Tibial artery (tissue), 4 donors: ENCODE data around the gene FNIP1.
A peak's percentile ranks its signal among the peaks of the same experiment; 100 is the strongest.

Source experiments
- DNase-seq, 2 donors: peaks; one replicate each; pipeline ENCODE4 v3.0.0-alpha.2; 2019
- H3K27ac ChIP-seq, 2 donors: fragments of 200-600 bp; sonication (generic) in 1 of 2; 1 replicate in 1 of 2; 2 replicates in 1 of 2; pipeline ENCODE4 v1.5.1; 2018 to 2019; ENCODE audit warnings: mild to moderate bottlenecking in 1 of 2
- H3K27me3 ChIP-seq, 2 donors: fragments of 200-600 bp; sonication (generic) in 1 of 2; one replicate each; pipeline versions ENCODE4 v1.5.1 to v1.6.0; 2016 to 2019
- H3K36me3 ChIP-seq, 3 donors: fragments of 200-600 bp; sonication (generic) in 2 of 3; one replicate each; pipeline ENCODE4 v1.5.1; 2016 to 2019; ENCODE audit warnings: mild to moderate bottlenecking in 2 of 3
- H3K4me1 ChIP-seq, 4 donors: fragments of 200-600 bp; sonication (generic) in 2 of 4; 1 replicate in 3 of 4; 2 replicates in 1 of 4; pipeline ENCODE4 v1.5.1; 2016 to 2019
- H3K4me3 ChIP-seq, 2 donors: fragments of 200-600 bp; sonication (generic) in 1 of 2; 1 replicate in 1 of 2; 2 replicates in 1 of 2; pipeline ENCODE4 v1.5.1; 2018 to 2019; ENCODE audit warnings: mild to moderate bottlenecking in 2 of 2
- H3K9me3 ChIP-seq, 3 donors: fragments of 200-600 bp; sonication (generic) in 1 of 3; one replicate each; pipeline ENCODE4 v1.5.1; 2016 to 2019
- CTCF ChIP-seq, 2 experiments: fragments of 200-600 bp in 1 of 2; fragments of 450-650 bp in 1 of 2; IDR thresholded peaks; one replicate each; pipeline ENCODE4 v1.5.1; 2017 to 2019; ENCODE audit warnings: antibody characterized with exemption in 2 of 2, mild to moderate bottlenecking in 1 of 2, moderate library complexity in 1 of 2
- intact Hi-C: fragments of 100-400 bp; cut with DNase I; formaldehyde crosslinking; loops from one replicate; pipeline ENCODE4 v1.15.0; 2023; ENCODE audit warnings: low total_unique reads

The FNIP1 gene

GRCh38 chr5:131672776-131673175, 124.0 kb downstream of the FNIP1 start:
- H3K36me3 ChIP-seq, result peaks cover 39 to 50% (median 43%) of the 10 kb centered on the region in 3 donors

GRCh38 chr5:131671994-131672655, 124.7 kb downstream of the FNIP1 start:
- Histone ChIP-seq H3K4me3 (no peak overlapping the region), H3K27me3 (no peaks in the 10 kb centered on the region), H3K4me1 (peaks cover 0 to 41% (median 24%) of the 10 kb centered on the region in 4 donors), H3K27ac (peak overlapping the region; percentile 47 to 62), H3K9me3 (no peaks in the 10 kb centered on the region), H3K36me3 (peaks cover 33 to 47% (median 37%) of the 10 kb centered on the region in 3 donors)
- TF ChIP-seq CTCF (IDR thresholded peaks at IDR 0.05), result no peak
- DNase-seq, result no peak
- intact Hi-C loops, result no loop called here

More at GRCh38 chr5:131672776-131673175, 124.0 kb downstream of the FNIP1 start:
- Histone ChIP-seq H3K27me3 (no peaks in the 10 kb centered on the region), H3K4me3 (no peak overlapping the region), H3K27ac (peak overlapping the region; percentile 47 to 62), H3K9me3 (no peaks in the 10 kb centered on the region), H3K4me1 (peaks cover 0 to 41% (median 24%) of the 10 kb centered on the region in 4 donors)
- intact Hi-C loops, result no loop called here
- TF ChIP-seq CTCF (IDR thresholded peaks at IDR 0.05), result no peak
- no peak for DNase-seq

- TF ChIP-seq CTCF (IDR thresholded peaks at IDR 0.05), result no peak
- intact Hi-C loops, result no loop called here
- Histone ChIP-seq H3K9me3 (no peaks in the 10 kb centered on the region), H3K27me3 (no peaks in the 10 kb centered on the region), H3K4me1 (peaks cover 0 to 41% (median 24%) of the 10 kb centered on the region in 4 donors), H3K27ac (peak overlapping the region; percentile 47 to 62), H3K4me3 (no peak overlapping the region), H3K36me3 (peaks cover 25 to 40% (median 30%) of the 10 kb centered on the region in 3 donors)
- no peak for DNase-seq
Measured at GRCh38 chr5:131671409-131671808, 125.4 kb downstream of the FNIP1 start.

- Histone ChIP-seq H3K4me1 (peaks cover 0 to 6% (median 0%) of the 10 kb centered on the region in 4 donors), H3K36me3 (peaks cover 24 to 50% (median 38%) of the 10 kb centered on the region in 3 donors), H3K27ac (no peak overlapping the region), H3K27me3 (no peaks in the 10 kb centered on the region), H3K9me3 (peaks cover 0 to 10% (median 0%) of the 10 kb centered on the region in 3 donors), H3K4me3 (no peak overlapping the region)
- intact Hi-C loops, result no loop called here
- DNase-seq, result no peak
- TF ChIP-seq CTCF (IDR thresholded peaks at IDR 0.05), result no peak
Measured at GRCh38 chr5:131664929-131665328, 131.9 kb downstream of the FNIP1 start.

- no peak for DNase-seq
- peaks cover 0 to 9% (median 0%) of the 10 kb centered on the region in 4 donors for H3K4me1 ChIP-seq
- H3K27me3 ChIP-seq, result no peaks in the 10 kb centered on the region
- intact Hi-C loops, result no loop called here
- no peak overlapping the region for H3K4me3 ChIP-seq
- H3K9me3 ChIP-seq, result peaks cover 0 to 12% (median 0%) of the 10 kb centered on the region in 3 donors
- H3K36me3 ChIP-seq, result peaks cover 30 to 44% (median 44%) of the 10 kb centered on the region in 3 donors
- TF ChIP-seq CTCF (IDR thresholded peaks at IDR 0.05), result no peak
- no peak overlapping the region for H3K27ac ChIP-seq
Measured at GRCh38 chr5:131661933-131662332, 134.9 kb downstream of the FNIP1 start.
